ENCODE data around the gene RXFP2. TPM values are rescaled to one million over a fixed set of nuclear protein-coding genes. Genes with fewer than 3 reads are reported as not detected.

The RXFP2 gene
- not detected in 2 replicates for total RNA-seq (ENCODE audit: low replicate concordance)

- H2AFZ ChIP-seq (replicated peaks) = no peak within 1 kb of the TSS
- H3K27me3 ChIP-seq = no peaks in the 10 kb centered on the region
- Mint-ChIP-seq H3K4me1 (no peaks in the 10 kb centered on the region), H3K4me3 (no peak within 1 kb of the TSS), H3K27me3 (ENCODE audit: insufficient read depth, low read depth) (no peaks in the 10 kb centered on the region), H3K36me3 (no peaks in the 10 kb centered on the region), H3K9me3 (no peaks in the 10 kb centered on the region), H3K27ac (no peak within 1 kb of the TSS)
- no peak within 1 kb of the TSS for H3K9ac ChIP-seq
- H4K20me1 ChIP-seq (ENCODE audit: low read depth) = no peaks in the 10 kb centered on the region
- no peak within 1 kb of the TSS for H3K27ac ChIP-seq
- no peak within 1 kb of the TSS for H3K4me2 ChIP-seq
- H3K79me2 ChIP-seq (ENCODE audit: low read depth) = no peaks in the 10 kb centered on the region
- DNase-seq (ENCODE audit: low spot score) = no peak
- no peaks in the 10 kb centered on the region for H3K4me1 ChIP-seq
- no peaks in the 10 kb centered on the region for H3F3A ChIP-seq (ENCODE audit: low read depth)
- H3K4me3 ChIP-seq = no peak within 1 kb of the TSS
- no peaks in the 10 kb centered on the region for H3K9me3 ChIP-seq (ENCODE audit: low read depth)
- TF ChIP-seq EZH2 (IDR thresholded peaks at IDR 0.05) = no peak
- no peak for TF ChIP-seq CTCF (IDR thresholded peaks at IDR 0.05)
- no peak for TF ChIP-seq EZH2phosphoT487 (IDR thresholded peaks at IDR 0.05)
- no peaks in the 10 kb centered on the region for H3K36me3 ChIP-seq
These were observed at the start of gene RXFP2 for GRCh38 chr13:31739226-31739625. Gene RXFP2 (plus strand): TSS chr13:31739526. CDS start chr13:31739613, 87 bp downstream.

GRCh38 chr13:31697290-31697689 is 42.0 kb upstream of the RXFP2 start:
- H3K79me2 ChIP-seq (ENCODE audit: low read depth) = no peaks in the 10 kb centered on the region
- no peaks in the 10 kb centered on the region for H3K9me3 ChIP-seq (ENCODE audit: low read depth)
- DNase-seq (ENCODE audit: low spot score) = no peak
- no peaks in the 10 kb centered on the region for H3K36me3 Mint-ChIP-seq
- no peaks in the 10 kb centered on the region for H3K36me3 ChIP-seq
- H2AFZ ChIP-seq (replicated peaks) = no peak overlapping the region
- no peak overlapping the region for H3K4me3 ChIP-seq
- H3K4me2 ChIP-seq = no peak overlapping the region
- H3K27me3 ChIP-seq = no peaks in the 10 kb centered on the region
- H4K20me1 ChIP-seq (ENCODE audit: low read depth) = no peaks in the 10 kb centered on the region
- peaks cover 2% of the 10 kb centered on the region for H3K4me1 Mint-ChIP-seq
- H3K27ac Mint-ChIP-seq = no peak overlapping the region
- TF ChIP-seq CTCF (IDR thresholded peaks at IDR 0.05) (no peak), EZH2phosphoT487 (IDR thresholded peaks at IDR 0.05) (no peak), EZH2 (IDR thresholded peaks at IDR 0.05) (no peak)
- H3K9me3 Mint-ChIP-seq = peaks cover 14% of the 10 kb centered on the region
- H3K27me3 Mint-ChIP-seq (ENCODE audit: insufficient read depth, low read depth) = peaks cover 5% of the 10 kb centered on the region
- H3K4me1 ChIP-seq = peaks cover 14% of the 10 kb centered on the region
- no peak overlapping the region for H3K4me3 Mint-ChIP-seq
- no peak overlapping the region for H3K27ac ChIP-seq
- no peaks in the 10 kb centered on the region for H3F3A ChIP-seq (ENCODE audit: low read depth)
- H3K9ac ChIP-seq = no peak overlapping the region

GRCh38 chr13:31699650-31700049 is 39.7 kb upstream of the RXFP2 start:
- no peaks in the 10 kb centered on the region for H3F3A ChIP-seq (ENCODE audit: low read depth)
- H3K4me2 ChIP-seq = no peak overlapping the region
- Mint-ChIP-seq H3K36me3 (no peaks in the 10 kb centered on the region), H3K27ac (no peak overlapping the region), H3K4me1 (peaks cover 2% of the 10 kb centered on the region), H3K27me3 (ENCODE audit: insufficient read depth, low read depth) (peaks cover 2% of the 10 kb centered on the region), H3K4me3 (no peak overlapping the region), H3K9me3 (peaks cover 8% of the 10 kb centered on the region)
- H3K9me3 ChIP-seq (ENCODE audit: low read depth) = no peaks in the 10 kb centered on the region
- peak; percentile 67 for DNase-seq (ENCODE audit: low spot score)
- no peaks in the 10 kb centered on the region for H3K79me2 ChIP-seq (ENCODE audit: low read depth)
- H3K27me3 ChIP-seq = no peaks in the 10 kb centered on the region
- H3K4me3 ChIP-seq = no peak overlapping the region
- no peak overlapping the region for H3K9ac ChIP-seq
- H3K36me3 ChIP-seq = no peaks in the 10 kb centered on the region
- peak overlapping the region; percentile 99 for H2AFZ ChIP-seq (replicated peaks)
- peaks cover 14% of the 10 kb centered on the region for H3K4me1 ChIP-seq
- no peak for TF ChIP-seq EZH2 (IDR thresholded peaks at IDR 0.05)
- TF ChIP-seq CTCF (IDR thresholded peaks at IDR 0.05) = peak; percentile 49
- no peak overlapping the region for H3K27ac ChIP-seq
- H4K20me1 ChIP-seq (ENCODE audit: low read depth) = no peaks in the 10 kb centered on the region
